GM18858 (cell line): ENCODE data around the gene CLIC4.

Experiments
- ATAC-seq: cut with Tn5 transposase; IDR thresholded peaks from one replicate; pipeline ENCODE4 v1.9.1; 2021; ENCODE audit not compliant: unreplicated experiment

Gene CLIC4

DNA sequence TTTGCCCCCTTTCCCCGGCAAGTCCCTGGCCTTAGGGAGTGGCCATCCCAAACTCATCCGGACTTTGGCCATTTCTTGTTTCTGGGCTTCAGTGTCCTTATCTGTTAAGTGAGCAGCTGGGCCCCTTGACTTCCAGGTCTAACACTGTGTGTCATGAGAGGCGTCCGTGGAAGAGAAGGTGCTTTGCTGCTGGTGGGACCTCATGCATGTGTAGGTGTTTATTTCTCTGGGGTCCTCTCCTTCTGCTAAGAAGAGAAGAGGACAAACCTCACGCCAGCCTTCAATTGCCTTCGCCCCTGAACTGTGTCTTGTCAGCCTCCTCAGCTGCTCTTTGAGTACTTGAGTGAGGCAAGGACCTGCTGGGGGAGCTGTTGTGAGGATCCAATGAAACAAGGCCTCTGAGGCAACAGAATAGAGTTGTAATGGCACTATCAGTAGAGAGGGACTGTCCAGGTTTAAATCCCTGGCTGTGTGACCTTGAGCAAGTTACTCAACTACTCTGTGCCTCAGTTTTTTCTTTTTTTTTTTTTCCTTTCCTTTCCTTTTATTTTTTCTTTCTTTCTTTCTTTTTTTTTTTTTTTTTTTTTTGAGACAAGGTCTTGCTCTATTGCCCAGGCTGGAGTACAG is 112.4 kb downstream of the CLIC4 start:
- ATAC-seq, result no peak

DNA sequence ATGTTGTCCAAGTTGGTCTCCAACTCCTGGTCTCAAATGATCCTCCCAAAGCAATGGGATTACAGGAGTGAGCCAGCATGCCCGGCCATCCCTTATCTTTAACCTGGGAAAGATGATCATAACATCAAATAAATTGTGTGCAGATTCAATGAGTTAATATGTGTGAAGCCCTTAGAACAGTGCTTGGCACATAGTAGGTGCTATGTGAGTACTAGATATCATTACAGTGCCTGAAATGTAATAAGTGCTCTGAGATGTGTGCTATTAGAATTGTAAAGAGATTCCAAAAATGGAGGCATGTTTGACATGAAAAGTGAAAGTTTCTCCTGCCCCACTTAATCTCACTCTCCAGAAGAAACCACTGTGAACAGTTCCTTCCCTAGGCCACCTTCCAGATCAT is 113.0 kb downstream of the CLIC4 start:
- no peak for ATAC-seq

DNA sequence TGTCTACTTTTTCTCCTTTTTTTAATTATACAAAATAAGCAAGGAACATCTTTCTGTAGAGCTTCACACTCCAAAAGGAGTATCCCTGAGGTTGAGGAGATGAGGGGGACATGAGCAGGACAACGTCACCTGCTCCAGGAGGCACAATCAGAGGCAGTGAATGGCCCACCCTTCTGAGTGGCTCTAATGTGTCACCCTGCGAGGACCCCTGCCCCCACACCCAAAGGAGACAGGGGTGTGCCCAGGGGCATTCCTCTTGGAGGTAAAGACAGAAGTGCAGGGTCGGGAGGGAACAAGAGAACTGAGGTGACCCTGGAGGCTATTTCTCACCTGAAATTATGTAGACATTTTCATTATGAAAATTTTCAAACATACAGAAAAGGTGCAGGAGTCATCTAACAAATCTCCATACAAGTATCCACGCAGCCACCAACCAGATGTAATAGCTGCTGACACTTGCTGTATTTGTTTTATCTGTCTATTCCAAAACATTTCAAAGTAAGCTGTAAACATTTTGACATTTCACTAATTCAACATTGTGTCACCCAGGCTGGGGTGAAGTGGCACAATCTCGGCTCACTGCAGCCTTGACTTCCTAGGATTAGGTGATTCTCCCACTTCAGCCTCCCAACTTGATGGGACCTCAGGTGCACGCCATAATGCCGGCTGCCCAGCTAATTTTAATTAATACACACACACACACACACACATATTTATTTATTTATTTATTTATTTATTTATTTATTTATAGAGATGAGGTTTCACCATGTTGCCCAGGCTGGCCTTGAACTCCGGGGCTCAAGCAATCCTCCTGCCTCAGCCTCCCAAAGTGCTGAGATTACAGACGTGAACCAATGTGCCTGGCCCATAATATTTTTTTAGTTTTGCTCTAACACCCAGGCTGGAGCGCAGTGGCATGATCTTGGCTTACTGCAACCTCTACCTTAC is 114.1 kb downstream of the CLIC4 start:
- ATAC-seq, result no peak

DNA sequence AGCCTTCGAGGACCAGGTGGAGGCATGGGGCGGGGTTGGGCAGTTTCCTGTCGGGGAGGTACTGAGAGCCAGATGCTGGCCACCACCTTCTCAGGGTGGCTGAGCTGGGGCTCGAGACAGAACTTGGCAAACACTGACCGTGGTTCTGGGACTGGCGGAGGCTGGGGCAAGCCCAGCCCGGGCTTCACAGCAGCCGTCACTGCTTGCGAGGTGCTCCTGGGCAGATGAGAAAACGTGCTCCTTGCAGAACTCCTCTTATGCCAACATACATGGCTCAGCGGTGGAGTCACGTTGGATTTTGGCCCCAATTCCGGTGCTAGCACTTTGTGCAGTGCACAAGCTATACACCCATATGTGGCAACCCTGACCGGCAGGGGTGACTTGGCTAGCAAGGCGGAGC is 115.6 kb downstream of the CLIC4 start:
- no peak for ATAC-seq

DNA sequence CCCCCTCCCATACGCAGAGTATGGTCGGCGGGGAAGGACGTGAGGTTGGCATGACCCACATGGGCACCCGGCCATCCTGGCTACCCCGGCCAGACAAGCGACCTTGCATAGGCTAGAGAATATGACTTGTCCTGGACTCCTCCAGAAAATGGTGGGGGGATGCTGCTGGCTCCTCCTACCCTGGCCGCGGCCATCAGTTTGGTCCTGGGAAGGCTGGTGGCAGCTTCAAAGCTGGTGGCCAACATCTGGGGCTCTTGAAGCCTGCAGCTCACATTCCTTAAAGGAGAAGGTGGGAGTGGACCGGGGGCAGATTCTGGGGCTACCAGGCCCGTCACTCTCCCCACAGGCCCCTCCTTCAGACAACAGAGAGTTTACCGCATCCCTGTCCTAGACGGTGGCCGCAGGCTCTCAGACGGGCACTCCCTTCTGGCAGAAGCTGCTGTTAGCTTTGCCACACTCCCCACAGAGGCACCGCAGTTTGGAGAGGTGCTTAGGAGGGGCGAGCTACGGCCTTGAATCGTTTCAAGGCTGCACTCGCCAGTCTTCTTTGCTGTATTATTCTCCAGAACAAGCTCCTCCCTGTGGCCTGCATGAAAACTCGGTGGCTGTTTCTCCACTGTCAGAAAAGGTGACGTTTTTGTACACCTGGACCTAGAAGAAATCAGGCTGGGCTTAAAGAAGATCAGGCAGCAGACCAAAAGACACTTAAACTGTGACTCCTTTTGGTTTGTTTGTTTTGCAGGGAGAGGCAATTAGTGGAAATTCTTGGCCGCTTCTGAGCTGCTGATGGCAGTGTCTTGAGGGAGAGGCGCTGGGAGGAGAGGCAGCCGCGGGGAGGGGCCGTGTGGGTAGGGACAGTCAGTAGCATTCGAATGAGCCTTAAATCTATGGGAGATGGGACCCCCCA is 116.8 kb downstream of the CLIC4 start:
- ATAC-seq, result no peak

DNA sequence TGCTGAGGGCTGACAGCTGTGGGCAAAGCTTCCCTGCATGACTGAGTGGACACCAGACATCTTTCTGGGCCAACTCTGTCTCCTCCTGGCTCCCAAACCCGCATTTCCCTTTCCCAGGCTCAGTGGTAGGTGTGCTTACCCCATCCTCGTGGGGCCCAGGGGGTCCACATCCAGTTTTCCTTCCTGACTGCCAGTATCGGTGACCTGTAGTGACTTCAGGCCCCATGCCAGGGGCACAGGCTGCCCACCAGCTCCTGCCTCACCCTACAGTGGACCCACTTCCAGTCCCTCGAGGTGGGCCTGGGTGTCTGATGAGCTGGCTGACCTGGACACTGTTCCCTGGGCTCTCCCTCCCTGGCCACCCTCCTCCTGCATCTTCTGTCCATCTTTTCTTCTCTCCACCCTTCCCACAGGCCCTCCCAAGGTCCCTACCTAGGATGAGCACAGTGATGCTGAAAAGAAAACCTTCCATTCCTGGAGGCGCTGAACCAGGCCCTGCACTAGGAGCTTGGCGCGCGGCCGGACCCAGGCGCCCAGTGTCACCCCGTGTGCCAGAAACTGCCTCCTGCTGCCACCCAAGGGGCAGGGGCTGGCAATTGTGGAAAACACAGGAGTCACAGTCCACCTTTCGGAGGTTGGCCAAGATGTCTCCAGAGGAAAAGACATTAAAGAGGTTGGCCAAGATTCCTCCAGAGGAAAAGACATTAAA is 117.7 kb downstream of the CLIC4 start:
- no peak for ATAC-seq

DNA sequence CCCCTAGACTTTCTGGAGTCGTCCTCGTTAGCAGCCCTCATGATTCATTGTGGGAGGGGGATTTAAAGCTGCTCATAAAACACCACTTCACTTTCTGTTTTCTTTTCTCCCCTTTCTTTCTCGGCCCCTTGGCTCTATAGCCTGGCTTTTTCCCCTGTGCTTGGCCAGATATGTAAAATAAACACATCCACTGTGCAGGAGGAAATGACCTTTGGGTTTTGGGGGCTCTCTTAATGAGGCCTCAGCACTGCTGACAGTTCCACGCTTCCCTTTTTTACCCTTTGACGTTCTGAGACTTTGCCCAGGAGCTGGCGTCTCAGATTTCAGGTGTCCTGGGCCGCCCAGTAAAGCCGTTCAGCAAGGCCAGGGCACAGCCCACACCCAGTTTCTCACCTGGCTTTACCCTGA is 119.1 kb downstream of the CLIC4 start:
- no peak for ATAC-seq

DNA sequence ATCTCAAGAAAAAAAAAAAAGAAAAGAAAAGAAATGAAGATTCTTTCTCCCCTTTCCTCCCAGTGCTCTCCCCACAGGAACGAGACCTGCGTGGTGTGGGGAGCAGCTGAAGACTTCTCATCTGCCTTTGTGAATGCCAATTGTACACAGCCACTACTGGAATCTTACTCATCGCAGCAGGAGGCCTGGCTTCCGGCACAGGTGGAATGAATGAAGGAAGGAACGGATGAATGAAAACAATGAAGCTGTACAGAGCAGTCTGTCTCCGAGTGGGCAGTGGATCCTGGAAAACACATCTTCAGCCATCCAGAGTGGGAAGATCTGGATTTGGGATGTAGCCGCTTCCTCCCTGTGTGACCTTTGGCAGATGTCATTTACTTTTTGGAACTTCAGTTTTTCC is 119.9 kb downstream of the CLIC4 start:
- no peak for ATAC-seq

DNA sequence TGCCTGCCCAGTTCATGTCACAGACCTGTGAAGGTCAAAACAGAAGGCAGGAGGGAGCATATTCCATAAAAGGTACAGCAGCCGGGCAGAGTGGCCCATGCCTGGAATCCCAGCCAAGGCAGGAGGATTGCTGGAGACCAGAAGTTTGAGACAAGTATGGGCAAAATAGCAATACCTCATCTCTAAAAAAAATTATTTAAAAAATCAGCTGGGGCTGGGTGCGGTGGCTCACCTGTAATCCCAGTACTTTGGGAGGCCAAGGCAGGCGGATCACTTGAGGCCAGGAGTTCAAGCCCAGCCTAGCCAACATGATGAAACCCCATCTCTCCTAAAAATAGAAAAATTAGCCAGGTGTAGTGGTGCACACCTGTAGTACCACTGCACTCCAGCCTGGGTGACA is 120.3 kb downstream of the CLIC4 start:
- no peak for ATAC-seq

DNA sequence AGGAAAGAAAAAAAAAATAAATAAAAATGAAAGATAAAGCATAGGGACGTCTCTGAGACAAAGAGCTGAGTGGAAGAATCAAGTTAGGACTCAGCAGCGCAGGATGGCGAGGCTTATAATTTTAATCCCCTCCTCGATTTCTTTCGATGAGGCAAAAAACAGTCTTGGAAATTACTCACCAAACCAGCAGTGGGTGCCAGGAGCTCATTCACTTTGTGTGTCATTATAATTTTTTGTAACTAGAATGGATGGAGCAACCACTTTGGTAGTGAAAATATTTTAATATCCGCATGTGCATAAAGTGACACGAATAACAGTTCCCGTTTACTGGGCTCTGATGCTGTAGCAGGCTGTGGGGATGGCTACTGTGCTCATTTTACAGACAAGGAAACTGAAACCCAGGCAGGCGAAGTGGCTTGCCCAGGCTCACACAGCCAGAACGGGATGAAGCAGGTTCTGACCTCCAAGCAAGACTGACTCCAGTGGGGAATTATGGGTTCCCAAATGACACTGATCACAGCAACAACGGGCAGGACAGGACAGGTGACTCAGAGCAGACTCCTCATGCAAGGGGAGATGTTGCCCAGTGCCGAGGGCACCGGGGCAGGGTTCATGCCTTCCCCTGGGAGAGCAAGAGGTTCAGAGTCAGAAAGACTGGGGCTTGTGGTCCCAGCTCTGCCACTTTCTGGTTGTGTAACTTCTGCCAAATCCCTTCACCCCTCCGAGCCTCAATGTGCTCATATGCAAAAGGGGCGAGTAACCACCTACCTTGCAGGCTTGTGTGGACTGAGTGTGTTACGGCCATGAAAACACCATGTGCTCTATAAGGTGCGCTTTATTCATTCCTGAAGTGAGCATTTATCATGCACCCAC is 121.2 kb downstream of the CLIC4 start:
- ATAC-seq, result no peak

DNA sequence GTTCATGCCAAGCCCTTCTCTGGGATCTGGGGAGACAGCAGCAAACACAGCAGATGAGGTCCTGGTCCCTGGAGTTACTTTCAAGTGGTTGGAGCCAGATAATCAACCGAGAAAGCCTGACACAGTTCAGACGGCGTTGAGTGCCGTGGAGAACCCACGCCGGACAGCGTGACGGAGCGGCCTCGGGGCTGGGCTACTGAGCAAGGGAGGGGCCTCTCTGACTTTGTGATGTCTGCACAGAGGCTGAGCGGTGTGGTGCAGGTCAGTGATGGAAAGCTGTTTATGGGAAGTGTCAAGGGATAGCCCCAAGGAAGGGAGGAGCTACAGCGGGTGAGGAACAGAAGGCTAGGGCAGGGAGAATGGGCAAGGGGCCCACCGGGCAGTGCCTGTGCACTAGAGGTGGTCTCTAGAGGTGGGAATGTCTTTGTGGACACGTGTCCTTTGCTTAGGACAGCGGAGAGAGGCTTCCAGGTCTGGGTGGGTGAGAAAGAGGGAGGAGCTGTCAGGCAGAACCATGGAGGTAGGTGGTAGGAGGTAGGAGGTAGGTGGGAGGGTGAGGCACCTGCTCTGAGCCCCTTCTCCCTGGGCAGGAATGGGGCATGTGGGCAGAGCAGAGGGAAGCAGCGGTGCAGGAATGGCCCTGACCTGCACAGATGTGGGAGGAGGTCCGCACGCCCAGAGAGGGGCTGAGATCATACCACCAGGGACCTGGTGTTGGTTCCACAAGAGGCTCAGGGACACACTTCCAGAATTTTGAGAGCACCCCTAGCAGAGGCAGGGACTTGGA is 122.0 kb downstream of the CLIC4 start:
- no peak for ATAC-seq

DNA sequence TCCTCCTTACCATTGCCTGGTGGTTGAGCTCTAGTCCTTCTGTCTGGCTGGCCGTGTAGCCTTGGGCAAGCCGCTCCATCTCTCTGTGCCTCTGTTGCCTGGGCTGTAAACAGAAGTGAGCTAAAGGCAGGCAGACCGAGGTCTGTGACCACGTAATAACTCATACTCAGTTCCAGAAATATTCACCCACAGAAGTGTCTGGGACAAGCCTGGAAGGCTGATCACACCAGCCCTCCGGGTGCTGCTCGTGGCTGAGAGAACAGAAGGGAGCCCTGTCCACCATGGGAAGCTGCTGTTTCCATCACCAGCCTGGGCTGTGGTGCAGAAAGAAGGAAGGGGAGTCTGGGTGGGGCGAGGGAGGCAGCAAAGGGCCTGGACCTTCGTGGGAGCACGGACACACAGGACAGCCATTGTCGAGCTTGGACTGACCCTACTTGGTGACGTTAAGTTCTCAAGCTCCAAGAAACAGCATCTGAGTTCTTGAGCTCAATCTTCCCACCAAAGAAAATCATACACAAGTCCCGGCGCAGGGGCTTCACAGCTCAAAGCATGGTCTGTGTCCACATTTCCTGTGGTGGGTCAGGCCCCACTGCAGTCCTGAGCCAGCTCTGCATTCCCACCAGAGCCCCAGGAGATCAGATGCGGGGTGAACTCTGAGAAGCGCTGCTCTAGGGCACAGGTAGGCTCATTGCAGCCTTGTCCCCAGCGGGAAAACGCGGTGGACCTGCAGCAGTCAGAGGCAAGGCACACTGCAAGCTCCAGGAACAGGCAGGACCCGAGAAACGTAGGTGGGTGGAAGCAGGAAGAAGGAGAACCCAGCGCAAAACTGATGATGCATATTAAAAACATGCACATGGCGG is 123.0 kb downstream of the CLIC4 start:
- no peak for ATAC-seq

DNA sequence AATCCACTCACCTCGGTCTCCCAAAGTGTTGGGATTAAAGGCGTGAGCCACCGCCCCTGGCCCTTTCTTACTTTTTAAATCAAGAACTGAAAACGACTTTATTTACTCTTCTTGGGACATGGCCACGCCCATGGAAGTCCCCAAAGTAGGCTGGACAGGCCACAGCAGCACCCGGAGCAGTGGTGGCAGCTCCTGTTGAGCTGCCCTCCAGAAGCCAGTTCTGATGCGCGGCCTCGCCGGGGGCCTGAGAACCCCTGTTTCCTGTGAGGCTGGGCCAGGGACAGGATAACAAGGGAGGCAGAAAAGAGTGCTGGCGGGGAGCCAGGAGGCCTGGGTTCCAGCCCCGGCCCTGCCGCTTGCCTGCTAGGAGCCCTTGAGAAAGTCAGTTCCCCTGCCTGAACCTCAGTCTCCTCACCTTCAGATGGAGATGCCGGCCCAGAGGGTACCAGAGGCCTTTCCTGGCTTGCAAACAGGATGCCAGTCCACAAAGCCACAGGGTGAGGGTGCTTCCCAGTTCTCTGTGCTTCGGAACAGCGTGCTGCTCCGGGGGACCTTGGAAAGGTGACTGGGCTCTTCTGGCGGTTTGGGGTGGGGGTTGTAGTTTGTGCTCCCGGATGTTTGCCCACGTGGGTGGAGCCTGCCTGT is 125.4 kb downstream of the CLIC4 start:
- no peak for ATAC-seq

DNA sequence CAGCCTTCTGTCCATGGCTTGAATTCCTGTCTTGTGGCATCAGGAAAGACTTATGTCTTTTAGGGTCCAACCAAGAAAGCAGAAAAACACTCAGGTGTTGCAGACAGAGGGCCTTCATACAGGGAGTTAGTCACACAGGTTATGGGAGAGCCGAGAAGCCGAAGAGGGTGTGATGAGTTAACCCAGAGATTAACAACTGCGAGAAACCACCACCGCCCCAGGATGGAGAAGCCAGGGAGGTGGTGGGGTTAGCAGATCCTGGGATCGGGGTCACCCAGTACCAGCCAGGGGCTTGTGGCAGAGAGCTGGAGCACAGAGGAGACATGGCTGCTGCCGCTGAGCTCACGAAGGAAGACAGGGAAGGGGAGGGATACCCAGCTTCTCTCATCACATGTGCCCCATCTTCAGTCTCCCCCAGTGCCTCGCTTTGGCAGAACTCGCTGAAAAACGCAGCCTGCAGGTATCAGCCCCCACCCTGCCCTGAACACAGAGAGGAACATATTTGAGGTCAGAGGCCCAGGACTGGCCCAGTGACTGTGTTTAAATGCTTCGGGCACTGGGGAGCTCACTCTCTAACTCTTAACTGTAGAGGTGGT is 126.2 kb downstream of the CLIC4 start:
- ATAC-seq, result no peak

DNA sequence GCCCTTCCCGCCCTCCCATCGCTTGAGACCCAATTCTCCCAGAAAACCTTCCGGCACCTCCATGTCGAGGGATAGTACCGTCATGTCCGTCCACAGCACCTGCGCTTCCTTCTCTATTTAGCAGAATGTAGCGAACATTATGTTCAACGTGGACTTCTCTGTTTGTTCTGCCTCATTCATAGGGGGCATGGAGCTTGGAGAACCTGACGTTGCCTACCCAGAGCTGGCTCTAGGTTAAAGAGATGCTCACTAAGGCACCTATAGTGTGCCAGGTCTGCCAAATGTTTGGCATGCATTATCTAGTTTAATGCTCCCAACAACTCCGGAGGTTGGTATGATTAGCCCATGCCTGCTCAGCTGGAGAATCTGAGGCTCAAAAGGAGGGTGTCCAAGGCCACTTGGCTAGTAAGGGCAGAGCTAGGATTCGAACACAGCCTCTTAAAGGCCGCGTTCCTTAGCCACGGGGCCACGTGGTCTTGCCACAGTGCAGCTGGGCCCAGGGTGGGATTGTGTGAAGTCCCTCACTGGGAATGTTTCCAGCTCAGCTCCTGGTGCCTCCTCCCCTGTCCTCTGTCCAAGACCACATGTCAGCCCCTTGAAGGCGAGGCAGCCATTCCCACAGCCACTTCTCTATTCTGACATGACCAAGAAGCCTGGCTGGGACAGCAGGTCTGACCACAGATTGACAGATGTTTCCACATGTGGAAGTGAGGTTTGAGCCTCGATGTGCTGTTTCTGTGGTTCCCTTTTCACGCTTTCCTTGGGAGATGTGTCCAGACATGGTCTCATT is 127.0 kb downstream of the CLIC4 start:
- ATAC-seq, result no peak

DNA sequence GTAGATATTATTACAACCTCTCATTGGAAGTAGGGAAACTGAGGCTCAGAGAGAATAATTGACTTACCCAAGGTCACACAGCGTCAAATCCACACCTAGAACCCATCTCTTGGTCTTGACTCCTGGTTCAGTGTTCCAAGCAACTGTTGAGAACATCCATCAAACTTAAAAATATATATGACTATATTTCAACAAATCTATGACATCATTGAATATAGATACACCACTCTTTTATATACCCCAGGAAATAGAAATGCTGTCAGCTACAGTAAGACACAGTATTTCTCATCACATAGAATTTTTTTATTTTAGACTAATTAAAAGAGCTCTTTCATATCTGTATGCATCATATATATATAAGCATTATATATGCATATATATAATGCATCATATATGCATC is 127.9 kb downstream of the CLIC4 start:
- ATAC-seq, result no peak
